Measurements from ENCODE around the gene VASN.

The VASN gene

DNA sequence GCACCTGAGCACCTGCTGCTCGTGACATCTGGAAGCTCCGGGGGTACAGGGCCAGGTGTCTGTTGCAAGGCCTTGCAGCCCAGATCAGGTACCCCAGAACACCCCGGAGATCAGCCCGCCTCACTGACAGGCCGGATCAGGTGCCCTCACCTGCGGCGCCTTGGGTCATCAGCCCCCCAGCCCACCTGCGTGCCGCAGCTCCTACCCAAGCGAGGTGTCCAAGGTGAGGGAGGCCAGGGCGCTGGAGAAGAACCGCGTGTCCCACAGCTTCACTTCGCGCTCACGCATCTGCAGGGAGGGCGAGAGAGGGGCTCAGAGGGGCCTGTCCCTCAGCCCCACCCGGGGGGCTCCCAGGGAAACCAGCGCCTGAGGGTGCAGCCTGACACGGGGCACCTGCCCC is 16.1 kb downstream of the VASN start:
- peak overlapping the region; percentile 95 for H3K27ac ChIP-seq
- ChIA-PET POLR2A (ENCODE audit: low non-redundant PET) (no interaction called here), CTCF (interaction anchor here (0.6 kb wide), 1 partner anchor 28 kb away, joined by 4 read pairs; no protein-coding TSS in a partner anchor)
- no peak for TF ChIP-seq CTCF (conservative IDR thresholded peaks at IDR 0.05; ENCODE audit: low read depth)
- DNase-seq (ENCODE audit: low spot score), result no peak

GRCh38 chr16:4388271-4389021 is 16.8 kb downstream of the VASN start:
- no peak for TF ChIP-seq CTCF (conservative IDR thresholded peaks at IDR 0.05; ENCODE audit: low read depth)
- peak overlapping the region; percentile 95 for H3K27ac ChIP-seq
- CTCF ChIA-PET, result interaction anchor here (0.6 to 6.7 kb wide), 2 partner anchors 14 to 27 kb away, joined by 4 to 44 read pairs; no protein-coding TSS in a partner anchor
- no peak for DNase-seq (ENCODE audit: low spot score)
- POLR2A ChIA-PET (ENCODE audit: low non-redundant PET), result no interaction called here

- no peak for TF ChIP-seq CTCF (conservative IDR thresholded peaks at IDR 0.05; ENCODE audit: low read depth)
Measured at GRCh38 chr16:4389051-4389955, 17.7 kb downstream of the VASN start.

GRCh38 chr16:4390266-4391260 is 18.9 kb downstream of the VASN start:
- CTCF ChIA-PET, result interaction anchor here (0.8 to 6.7 kb wide), 2 partner anchors 12 to 28 kb away, joined by 7 to 44 read pairs; no protein-coding TSS in a partner anchor
- POLR2A ChIA-PET (ENCODE audit: low non-redundant PET), result no interaction called here

More at GRCh38 chr16:4389051-4389955, 17.7 kb downstream of the VASN start:
- no peak for DNase-seq (ENCODE audit: low spot score)
- POLR2A ChIA-PET (ENCODE audit: low non-redundant PET), result no interaction called here
- peak overlapping the region; percentile 95 for H3K27ac ChIP-seq
- CTCF ChIA-PET, result interaction anchor here (0.6 to 6.7 kb wide), 3 partner anchors 13 to 27 kb away, joined by 5 to 44 read pairs (median 7); no protein-coding TSS in a partner anchor

DNA sequence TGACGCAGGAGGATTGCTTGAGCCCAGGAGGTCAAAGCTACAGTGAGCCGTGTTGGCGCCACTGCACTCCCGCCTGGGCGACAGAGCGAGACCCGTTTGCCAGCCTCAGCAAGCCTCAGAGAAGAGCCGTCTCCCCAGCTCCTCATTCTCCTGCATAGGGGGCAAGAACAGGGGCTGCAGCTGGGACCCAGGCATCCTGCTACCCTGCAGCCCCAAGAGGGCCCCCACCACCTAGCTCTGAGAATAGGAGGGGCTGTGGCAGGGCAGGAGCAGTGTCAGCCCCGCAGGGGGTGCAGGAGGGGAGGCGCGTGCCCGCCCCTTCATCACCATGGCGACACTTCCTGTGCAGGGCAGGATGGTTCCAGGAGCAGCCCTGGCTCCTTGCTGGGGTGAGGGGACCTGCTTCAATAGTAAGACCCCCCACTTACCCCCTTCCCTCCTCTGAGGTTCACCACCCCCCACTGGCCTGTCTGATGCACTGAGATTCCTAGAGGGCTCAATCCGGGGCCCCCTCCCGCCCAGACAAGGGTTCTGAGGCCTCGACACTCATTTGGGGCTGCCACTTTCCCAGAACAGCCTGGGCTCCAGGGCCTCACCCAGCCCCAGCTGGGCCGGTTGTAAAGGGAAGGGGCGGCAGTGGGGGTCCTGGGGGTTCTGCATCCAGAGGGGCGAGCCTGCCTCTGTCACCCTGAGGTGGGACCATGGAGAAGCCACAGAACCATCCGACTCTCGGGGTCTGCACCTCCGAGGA is 20.2 kb downstream of the VASN start:
- ChIA-PET POLR2A (ENCODE audit: low non-redundant PET) (no interaction called here), CTCF (interaction anchor here (0.7 to 6.7 kb wide), 5 partner anchors 11 to 52 kb away, joined by 3 to 44 read pairs (median 7); partner anchors contain the start of gene PAM16)
- no peak for TF ChIP-seq CTCF (conservative IDR thresholded peaks at IDR 0.05; ENCODE audit: low read depth)
- H3K27ac ChIP-seq, result peak overlapping the region; percentile 95
- no peak for DNase-seq (ENCODE audit: low spot score)

More at GRCh38 chr16:4390266-4391260, 18.9 kb downstream of the VASN start:
- TF ChIP-seq CTCF (conservative IDR thresholded peaks at IDR 0.05; ENCODE audit: low read depth), result no peak
- H3K27ac ChIP-seq, result peak overlapping the region; percentile 95
- no peak for DNase-seq (ENCODE audit: low spot score)

Data from RWPE1 (cell line).